HepG2 (cell line): ENCODE data around the gene MYH7B. TPM values are rescaled to one million over a fixed set of nuclear protein-coding genes. Genes with fewer than 3 reads are reported as not detected.

Experiments used
- ELF3 ChIP-seq: IDR thresholded peaks from 2 replicates; pipeline ENCODE4 v1.6.1; 2016; ENCODE audit warnings: missing genetic modification reagents, missing compliant biosample characterization
- HOXA3 ChIP-seq: sonication (generic); formaldehyde crosslinking; IDR thresholded peaks from 2 replicates; pipeline ENCODE4 v1.5.0; 2020; ENCODE audit warnings: missing genetic modification reagents
- LCORL ChIP-seq, 2 experiments: fragments of 450-650 bp in 1 of 2; sonication (generic) in 1 of 2; formaldehyde crosslinking in 1 of 2; IDR thresholded peaks; 2 replicates each; pipeline versions ENCODE4 v1.5.0 to v1.6.1; 2017 to 2020; ENCODE audit warnings: antibody characterized with exemption in 1 of 2, missing genetic modification reagents in 1 of 2
- NFAT5 ChIP-seq: sonication (generic); formaldehyde crosslinking; IDR thresholded peaks from 2 replicates; pipeline ENCODE4 v1.4.0; 2020; ENCODE audit warnings: missing genetic modification reagents
- NFKB2 ChIP-seq: sonication (generic); formaldehyde crosslinking; IDR thresholded peaks from 2 replicates; pipeline ENCODE4 v1.4.0; 2020; ENCODE audit warnings: missing genetic modification reagents, borderline replicate concordance
- RFX1 ChIP-seq: fragments of 450-650 bp; IDR thresholded peaks from 2 replicates; pipeline ENCODE4 v1.6.1; 2017
- ZBTB10 ChIP-seq: sonication (generic); formaldehyde crosslinking; IDR thresholded peaks from 2 replicates; pipeline ENCODE4 v1.4.0; 2020; ENCODE audit warnings: missing genetic modification reagents, borderline replicate concordance
- ZGPAT ChIP-seq: IDR thresholded peaks from 2 replicates; pipeline ENCODE4 v1.6.1; 2016; ENCODE audit warnings: mild to moderate bottlenecking
- ZNF180 ChIP-seq: sonication (generic); formaldehyde crosslinking; IDR thresholded peaks from 2 replicates; pipeline ENCODE4 v1.4.0; 2020; ENCODE audit warnings: low read depth, missing genetic modification reagents, borderline replicate concordance
- ZNF263 ChIP-seq: sonication (generic); formaldehyde crosslinking; IDR thresholded peaks from 2 replicates; pipeline ENCODE4 v1.4.0; 2020; ENCODE audit warnings: missing genetic modification reagents
- ZNF552 ChIP-seq: sonication (generic); formaldehyde crosslinking; IDR thresholded peaks from 2 replicates; pipeline ENCODE4 v1.9.0; 2022; ENCODE audit warnings: missing genetic modification reagents, mild to moderate bottlenecking, borderline replicate concordance
- ZNF609 ChIP-seq: sonication (generic); formaldehyde crosslinking; IDR thresholded peaks from 2 replicates; pipeline ENCODE4 v1.4.0; 2020; ENCODE audit warnings: mild to moderate bottlenecking, missing genetic modification reagents, borderline replicate concordance
- ZNF672 ChIP-seq: sonication (generic); formaldehyde crosslinking; IDR thresholded peaks from 2 replicates; pipeline ENCODE4 v1.8.1; 2022; ENCODE audit warnings: missing genetic modification reagents
- polyA plus RNA-seq, 8 experiments: library from polyadenylated mRNA; depleted of rRNA in 3 of 8; stranded (reverse) in 7 of 8; unstranded in 1 of 8; fragments of >200 nt; fragmentation: Illumina TruSeq in 4 of 8; extraction: Trizol in 4 of 8; gene quantifications; 2 replicates each; pipeline versions ENCODE4 v1.2.1 to v1.2.3, GENCODE V29; 2011 to 2016; ENCODE audit warnings: low read depth in 4 of 8, missing spikeins in 1 of 8, mixed read lengths in 1 of 8; ENCODE audit not compliant: insufficient read depth in 1 of 8
- total RNA-seq, 5 experiments: library from RNA; depleted of rRNA; stranded (reverse); fragments of >200 nt; fragmentation: Illumina TruSeq; extraction: Trizol; gene quantifications; 2 replicates each; pipeline ENCODE4 v1.2.3, GENCODE V29; 2016; ENCODE audit warnings: low read depth in 1 of 5

Gene MYH7B
- total and polyA plus RNA-seq, 2 of the 13 experiments (the other 11 are each of a cell fraction or from before 2014, with no cell fraction given), result 0.05 to 0.20 TPM

- TF ChIP-seq ZNF180 (CRISPR knock-in tag), result no peak
- TF ChIP-seq RFX1, result no peak
- TF ChIP-seq ELF3 (CRISPR knock-in tag), result no peak
- no peak for TF ChIP-seq ZNF672 (CRISPR knock-in tag)
- TF ChIP-seq ZBTB10 (CRISPR knock-in tag), result no peak
- no peak for TF ChIP-seq ZNF263 (CRISPR knock-in tag)
- TF ChIP-seq HOXA3 (CRISPR knock-in tag), result 0 out of 2 replicates have a peak, but pooled peaks have one; percentile 4
- no peak for TF ChIP-seq ZGPAT
- TF ChIP-seq ZNF609 (CRISPR knock-in tag), result no peak
- TF ChIP-seq ZNF552 (CRISPR knock-in tag), result peak; percentile 65; the same call in 1 of the 2 replicates
- TF ChIP-seq NFKB2, result no peak
- no peak for TF ChIP-seq LCORL (IDR thresholded peaks at IDR 0.05)
- no peak for TF ChIP-seq LCORL (CRISPR knock-in tag; IDR thresholded peaks at IDR 0.05)
- no peak for TF ChIP-seq NFAT5 (CRISPR knock-in tag)
Observed at GRCh38 chr20:34998331-34998950, 42.8 kb downstream of the MYH7B start (continued).
